HEK293T (cell line): Measurements from ENCODE around the gene CLASRP.

Experiments
- ARNT ChIP-seq: fragments of 450-650 bp; IDR thresholded peaks from 2 replicates; pipeline ENCODE4 v1.6.1; 2017; ENCODE audit warnings: mild to moderate bottlenecking
- BHLHE40 ChIP-seq: fragments of 450-650 bp; IDR thresholded peaks from 2 replicates; pipeline ENCODE4 v1.6.1; 2016; ENCODE audit warnings: mild to moderate bottlenecking, moderate library complexity, borderline replicate concordance
- ELF4 ChIP-seq: fragments of 450-650 bp; IDR thresholded peaks from 2 replicates; pipeline ENCODE4 v1.6.1; 2017; ENCODE audit warnings: antibody characterized with exemption
- FOXA1 ChIP-seq: fragments of 450-650 bp; IDR thresholded peaks from 2 replicates; pipeline ENCODE4 v1.6.1; 2016; ENCODE audit warnings: mild to moderate bottlenecking
- FOXK2 ChIP-seq: fragments of 450-650 bp; IDR thresholded peaks from 2 replicates; pipeline ENCODE4 v1.6.1; 2016; ENCODE audit warnings: mild to moderate bottlenecking
- FOXM1 ChIP-seq: fragments of 450-650 bp; IDR thresholded peaks from 2 replicates; pipeline ENCODE4 v1.6.1; 2017; ENCODE audit warnings: mild to moderate bottlenecking, borderline replicate concordance
- HDGF ChIP-seq: fragments of 450-650 bp; IDR thresholded peaks from 2 replicates; pipeline ENCODE4 v1.6.1; 2017; ENCODE audit warnings: antibody characterized with exemption, borderline replicate concordance
- LEF1 ChIP-seq: fragments of 450-650 bp; IDR thresholded peaks from 2 replicates; pipeline ENCODE4 v1.6.1; 2017; ENCODE audit warnings: mild to moderate bottlenecking, borderline replicate concordance
- SP1 ChIP-seq: fragments of 450-650 bp; IDR thresholded peaks from 2 replicates; pipeline ENCODE4 v1.6.1; 2017
- SUZ12 ChIP-seq: fragments of 450-650 bp; IDR thresholded peaks from 2 replicates; pipeline ENCODE4 v1.6.1; 2016; ENCODE audit warnings: mild to moderate bottlenecking
- TARDBP ChIP-seq: fragments of 450-650 bp; IDR thresholded peaks from 2 replicates; pipeline ENCODE4 v1.6.1; 2016
- ZNF384 ChIP-seq: fragments of 450-650 bp; IDR thresholded peaks from 2 replicates; pipeline ENCODE4 v1.6.1; 2016
- TF ChIP-seq, protein P1 (sequence below): fragments of 450-650 bp; IDR thresholded peaks from 2 replicates; pipeline ENCODE4 v1.6.1; 2016

- TF ChIP-seq TARDBP (no peak), ARNT (no peak), FOXA1 (no peak), BHLHE40 (no peak), FOXK2 (no peak), SP1 (no peak), ELF4 (no peak), FOXM1 (no peak), SUZ12 (no peak), ZNF384 (no peak), LEF1 (no peak), HDGF (no peak)
- TF ChIP-seq, protein P1, sequence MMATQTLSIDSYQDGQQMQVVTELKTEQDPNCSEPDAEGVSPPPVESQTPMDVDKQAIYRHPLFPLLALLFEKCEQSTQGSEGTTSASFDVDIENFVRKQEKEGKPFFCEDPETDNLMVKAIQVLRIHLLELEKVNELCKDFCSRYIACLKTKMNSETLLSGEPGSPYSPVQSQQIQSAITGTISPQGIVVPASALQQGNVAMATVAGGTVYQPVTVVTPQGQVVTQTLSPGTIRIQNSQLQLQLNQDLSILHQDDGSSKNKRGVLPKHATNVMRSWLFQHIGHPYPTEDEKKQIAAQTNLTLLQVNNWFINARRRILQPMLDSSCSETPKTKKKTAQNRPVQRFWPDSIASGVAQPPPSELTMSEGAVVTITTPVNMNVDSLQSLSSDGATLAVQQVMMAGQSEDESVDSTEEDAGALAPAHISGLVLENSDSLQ: no peak
Observed at GRCh38 chr19:45082170-45082569, 43.3 kb downstream of the CLASRP start.
